NCI-H748 (cell line): Measurements from ENCODE around the gene WFIKKN1.

Experiments
- DNase-seq: peaks from one replicate; lab custom pipeline; 2025; ENCODE audit not compliant: unreplicated experiment; lab: John Stamatoyannopoulos, UW

Gene WFIKKN1

DNA sequence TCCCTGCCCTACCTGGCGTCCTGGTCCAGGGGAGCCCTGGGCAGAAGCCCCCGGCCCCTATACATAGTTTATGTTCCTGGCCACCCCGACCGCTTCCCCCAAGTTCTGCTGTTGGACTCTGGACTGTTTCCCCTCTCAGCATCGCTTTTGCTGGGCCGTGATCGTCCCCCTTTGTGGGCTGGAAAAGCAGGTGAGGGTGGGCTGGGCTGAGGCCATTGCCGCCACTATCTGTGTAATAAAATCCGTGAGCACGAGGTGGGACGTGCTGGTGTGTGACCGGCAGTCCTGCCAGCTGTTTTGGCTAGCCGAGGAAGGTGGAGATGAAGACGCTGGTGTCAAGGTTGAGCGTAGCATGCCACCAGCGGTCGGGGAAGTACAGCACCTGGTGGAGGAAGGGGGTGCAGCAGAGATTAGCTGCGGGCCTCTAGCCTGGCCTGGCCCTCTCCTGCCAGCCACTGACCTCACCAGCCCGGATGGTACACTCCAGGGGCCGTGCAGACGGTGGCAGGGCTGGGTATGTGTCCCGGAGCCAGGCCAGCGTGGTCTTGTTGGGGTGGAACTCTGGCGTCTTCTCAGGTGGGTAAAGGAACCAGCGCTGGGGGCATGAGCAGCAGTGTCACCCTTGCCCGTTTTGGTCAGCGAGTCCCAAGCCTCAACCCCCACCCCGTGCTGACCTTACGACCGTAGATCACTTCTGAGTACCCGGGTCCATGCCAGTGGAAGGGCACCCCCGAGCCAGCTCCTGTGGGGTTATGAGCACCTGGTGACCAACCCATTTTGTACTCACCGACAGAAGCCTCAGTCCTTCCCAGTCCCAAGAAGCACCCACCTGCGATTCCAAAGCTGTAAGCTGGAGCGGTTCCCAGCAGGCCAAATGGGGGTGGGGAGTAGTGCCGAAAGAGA lies 52.0 kb downstream of the WFIKKN1 start:
- DNase-seq, result no peak

DNA sequence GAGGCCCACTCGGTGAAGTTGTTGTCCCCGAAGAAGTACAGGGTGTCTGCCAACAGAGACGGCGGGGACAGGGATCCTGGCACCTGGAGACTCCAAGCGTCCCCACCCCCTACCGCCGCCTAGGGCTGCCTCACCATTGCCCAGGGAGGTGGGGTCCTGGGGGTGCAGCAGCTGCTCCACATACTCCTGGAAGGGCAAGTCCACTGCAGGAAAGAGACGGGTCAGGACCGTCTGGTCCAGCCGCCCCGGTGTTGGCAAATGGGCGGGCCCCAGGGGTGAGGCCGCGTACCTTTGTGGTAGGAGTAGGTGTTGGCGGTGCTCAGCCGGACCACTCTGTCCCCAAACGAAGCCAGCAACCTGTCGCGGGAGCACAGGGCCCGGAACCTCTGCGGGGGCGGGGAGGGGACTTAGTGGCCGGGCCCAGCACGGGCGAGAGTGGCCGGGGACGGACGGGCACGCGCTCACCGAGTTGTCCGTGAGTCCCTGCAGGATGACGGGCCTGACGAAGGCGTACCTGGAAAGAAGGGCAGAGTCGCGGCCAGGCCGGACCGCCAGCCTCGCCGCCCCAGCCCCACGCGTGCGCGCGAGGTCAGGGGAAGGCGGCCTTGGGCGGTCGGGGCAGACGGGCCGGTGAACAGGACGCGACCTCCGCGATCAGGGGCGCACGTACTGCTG lies 52.7 kb downstream of the WFIKKN1 start:
- DNase-seq, result no peak
